ES-I3 (cell line): Measurements from ENCODE around the gene SKA3.
"Not testable (repeated sequence)": the region's sequence is repeated elsewhere in the genome, so short reads cannot be mapped to it uniquely, and the experiment has no call there.

Experiments used
- H3K36me3 ChIP-seq: 2 replicates; pipeline ENCODE4 v1.6.1; 2013; ENCODE audit warnings: mild to moderate bottlenecking, low read length, control low read depth, moderate library complexity; ENCODE audit not compliant: insufficient read depth
- H3K4me1 ChIP-seq: 2 replicates; pipeline ENCODE4 v1.6.1; 2013; ENCODE audit warnings: mild to moderate bottlenecking, control low read depth, low read length; ENCODE audit not compliant: insufficient read depth
- H3K9ac ChIP-seq: 2 replicates; pipeline ENCODE4 v1.6.1; 2013; ENCODE audit warnings: low read depth, mild to moderate bottlenecking, low read length, moderate library complexity
- H3K9me3 ChIP-seq: 2 replicates; pipeline ENCODE4 v1.6.1; 2013; ENCODE audit warnings: mild to moderate bottlenecking, low read length, moderate library complexity; ENCODE audit not compliant: control insufficient read depth, insufficient read depth

The SKA3 gene

DNA sequence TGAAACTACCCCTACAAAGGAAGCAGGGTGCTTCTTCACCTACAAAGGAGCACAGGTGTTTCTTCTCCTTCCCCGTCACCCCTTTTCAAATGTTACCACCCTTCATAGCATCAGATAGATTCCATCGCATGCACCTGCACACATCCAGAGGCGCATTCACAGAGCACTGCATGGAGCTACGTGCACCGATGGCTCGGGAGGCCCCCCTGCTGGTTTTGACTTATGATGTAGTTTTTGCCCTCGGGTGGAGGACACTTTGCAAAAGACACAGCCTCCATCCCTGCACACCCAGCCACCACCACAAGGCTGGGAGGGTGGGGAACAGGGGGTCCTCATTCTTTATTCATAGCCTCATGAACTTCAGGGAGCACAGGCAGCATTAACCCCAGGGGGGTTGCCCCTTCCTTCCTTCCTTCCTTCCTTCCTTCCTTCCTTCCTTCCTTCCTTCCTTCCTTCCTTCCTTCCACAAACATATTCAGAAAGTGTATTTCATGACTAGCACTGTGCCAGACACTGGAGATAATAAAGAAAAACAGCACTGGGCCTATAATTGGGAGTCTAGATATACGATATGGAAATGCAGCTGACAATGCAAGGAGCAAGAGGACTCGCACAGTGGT is 21.4 kb upstream of the SKA3 start:
- not testable (repeated sequence) for H3K9me3 ChIP-seq, H3K9ac ChIP-seq, H3K36me3 ChIP-seq, H3K4me1 ChIP-seq

- H3K36me3 ChIP-seq, H3K9me3 ChIP-seq, H3K9ac ChIP-seq, H3K4me1 ChIP-seq: not testable (repeated sequence)
Observed at GRCh38 chr13:21194756-21195155, 18.4 kb upstream of the SKA3 start.

- not testable (repeated sequence) for H3K9me3 ChIP-seq, H3K4me1 ChIP-seq, H3K36me3 ChIP-seq, H3K9ac ChIP-seq
Observed at GRCh38 chr13:21186410-21186809, 10.1 kb upstream of the SKA3 start.

DNA sequence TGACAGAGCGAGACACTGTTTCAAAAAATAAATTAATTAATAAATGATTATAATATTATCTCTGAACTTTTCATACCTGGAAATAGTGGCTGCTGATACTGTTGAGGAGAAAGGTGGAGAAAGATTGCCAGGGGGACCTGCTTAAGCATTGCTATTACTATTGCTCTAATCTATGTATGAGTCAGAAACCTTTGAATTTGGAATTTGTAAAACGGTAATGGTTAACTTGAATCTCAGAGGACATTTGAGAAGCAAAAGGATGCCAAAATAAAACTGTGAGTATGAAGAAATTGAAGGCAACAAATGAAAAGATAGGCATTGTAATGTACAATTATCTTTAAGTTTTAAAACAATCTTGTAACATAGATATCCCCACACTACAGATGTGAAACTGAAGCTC is 5.3 kb upstream of the SKA3 start:
- no peak overlapping the region for H3K9ac ChIP-seq
- H3K4me1 ChIP-seq, result no peaks in the 10 kb centered on the region
- no peaks in the 10 kb centered on the region for H3K9me3 ChIP-seq
- H3K36me3 ChIP-seq, result no peaks in the 10 kb centered on the region; the same call in 1 of the 2 replicates

DNA sequence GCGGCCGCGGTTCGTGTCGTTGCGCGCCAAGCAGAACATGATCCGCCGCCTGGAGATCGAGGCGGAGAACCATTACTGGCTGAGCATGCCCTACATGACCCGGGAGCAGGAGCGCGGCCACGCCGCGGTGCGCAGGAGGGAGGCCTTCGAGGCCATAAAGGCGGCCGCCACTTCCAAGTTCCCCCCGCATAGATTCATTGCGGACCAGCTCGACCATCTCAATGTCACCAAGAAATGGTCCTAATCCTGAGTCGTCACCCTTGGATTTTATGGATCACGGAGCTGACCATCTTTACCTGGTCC is 581 bp upstream of the SKA3 start:
- Histone ChIP-seq H3K4me1 (no peaks in the 10 kb centered on the region; the same call in 1 of the 2 replicates), H3K9ac (peak overlapping the region; percentile 79)

DNA sequence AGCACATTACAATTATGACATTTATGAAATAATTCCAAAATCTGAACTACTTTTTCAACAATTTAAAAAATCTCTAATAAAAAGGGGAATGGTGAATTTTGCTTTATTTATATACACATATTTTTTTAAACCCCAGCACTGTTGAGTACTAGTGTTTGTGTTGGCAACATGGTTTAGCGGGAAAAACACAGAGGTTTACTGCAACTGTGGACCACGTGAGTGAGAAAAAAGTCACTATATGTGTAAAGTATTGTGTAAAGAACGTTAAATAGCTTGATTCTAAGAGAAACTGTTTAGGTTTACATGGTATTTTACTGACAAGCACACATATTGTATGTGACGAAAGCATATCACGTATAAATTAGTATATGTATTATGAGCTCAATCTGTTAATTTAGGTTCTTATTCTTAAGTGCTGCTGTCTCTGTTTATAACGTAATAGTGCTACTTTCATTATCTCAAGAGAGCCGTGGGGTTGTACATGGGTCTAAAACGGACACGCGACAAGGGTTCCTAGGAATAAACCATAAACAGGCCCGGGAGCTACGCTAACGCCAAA is 617 bp downstream of the SKA3 start:
- peak overlapping the region; percentile 79 for H3K9ac ChIP-seq
- H3K4me1 ChIP-seq, result no peaks in the 10 kb centered on the region; the same call in 1 of the 2 replicates
- peaks cover 18% of the 10 kb centered on the region for H3K36me3 ChIP-seq
- H3K9me3 ChIP-seq, result no peaks in the 10 kb centered on the region

More for the DNA sequence above, 581 bp upstream of the SKA3 start:
- H3K36me3 ChIP-seq, result peaks cover 8% of the 10 kb centered on the region; the same call in 1 of the 2 replicates
- H3K9me3 ChIP-seq, result no peaks in the 10 kb centered on the region

DNA sequence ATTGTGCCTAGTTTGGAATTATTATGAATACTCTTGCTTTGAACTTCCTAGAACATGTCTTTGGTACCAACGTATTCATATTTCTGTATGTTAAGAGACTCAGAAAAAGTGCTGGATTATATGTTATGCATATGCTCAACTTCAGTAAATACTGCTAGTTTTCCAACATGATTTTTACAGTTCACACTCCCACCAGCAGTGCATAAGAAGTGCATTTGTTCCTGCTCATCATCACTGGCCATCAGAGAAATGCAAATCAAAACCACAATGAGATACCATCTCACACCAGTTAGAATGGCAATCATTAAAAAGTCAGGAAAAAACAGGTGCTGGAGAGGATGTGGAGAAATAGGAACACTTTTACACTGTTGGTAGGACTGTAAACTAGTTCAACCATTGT is 2.6 kb downstream of the SKA3 start:
- H3K9ac ChIP-seq, H3K4me1 ChIP-seq, H3K9me3 ChIP-seq: not testable (repeated sequence)
- peaks cover 31% of the 10 kb centered on the region for H3K36me3 ChIP-seq

GRCh38 chr13:21171420-21171819 is 4.9 kb downstream of the SKA3 start:
- no peaks in the 10 kb centered on the region for H3K9me3 ChIP-seq
- peaks cover 40% of the 10 kb centered on the region for H3K36me3 ChIP-seq
- no peaks in the 10 kb centered on the region; the same call in 1 of the 2 replicates for H3K4me1 ChIP-seq
- no peak overlapping the region for H3K9ac ChIP-seq

GRCh38 chr13:21165606-21166005 is 10.7 kb downstream of the SKA3 start:
- H3K4me1 ChIP-seq, H3K9ac ChIP-seq, H3K9me3 ChIP-seq: not testable (repeated sequence)
- H3K36me3 ChIP-seq, result peaks cover 33% of the 10 kb centered on the region

DNA sequence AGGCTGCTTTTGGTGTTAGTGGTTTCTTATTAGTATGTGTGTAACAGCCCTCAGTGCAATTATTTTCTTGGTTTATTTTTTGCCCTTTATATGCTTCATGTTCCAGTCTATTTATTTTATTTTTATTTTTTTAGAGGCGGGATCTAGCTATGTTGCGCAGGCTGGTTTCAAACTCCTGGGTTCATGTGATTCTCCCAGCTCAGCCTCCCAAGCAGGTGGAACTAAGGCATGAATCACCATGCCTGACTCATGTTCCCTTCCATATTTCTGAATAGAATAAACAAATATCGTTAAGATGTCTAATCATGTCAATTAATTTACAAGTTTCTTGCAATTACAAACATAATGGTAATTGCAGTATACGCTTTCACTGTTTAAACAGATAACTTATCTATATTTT is 11.7 kb downstream of the SKA3 start:
- Histone ChIP-seq H3K9ac (no peak overlapping the region), H3K36me3 (peaks cover 33% of the 10 kb centered on the region), H3K4me1 (no peaks in the 10 kb centered on the region), H3K9me3 (no peaks in the 10 kb centered on the region)

DNA sequence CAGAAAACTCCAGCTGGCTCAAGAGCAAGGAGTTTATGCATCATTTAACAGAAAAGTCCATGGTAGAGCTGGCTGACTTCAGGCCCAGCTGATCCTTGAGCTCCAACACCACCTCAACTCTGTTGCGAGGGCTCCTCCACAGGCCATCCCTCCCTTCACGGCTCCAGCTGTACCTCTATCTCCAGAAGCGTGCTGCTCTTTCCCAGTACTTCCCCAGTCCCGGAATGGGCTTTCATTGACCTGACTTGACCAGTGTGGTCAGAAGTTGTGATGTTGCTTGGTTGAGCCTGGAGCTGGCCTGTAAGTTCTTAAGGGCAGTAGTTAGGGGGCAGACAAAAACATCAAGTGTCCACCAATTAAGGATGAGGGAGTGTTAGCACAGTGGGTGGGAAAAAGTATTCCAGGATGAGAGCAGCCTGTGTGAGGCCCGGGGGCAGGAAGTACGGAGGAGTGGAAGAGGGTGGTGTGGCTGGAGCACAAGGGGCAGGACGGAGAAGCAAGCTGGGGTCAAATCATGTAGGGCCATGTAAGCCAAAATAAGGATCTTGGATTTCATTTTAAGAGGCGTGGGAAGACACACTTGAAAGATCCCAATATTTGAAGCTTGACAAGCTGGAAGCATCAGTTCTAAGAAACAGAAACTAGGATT is 24.0 kb downstream of the SKA3 start:
- Histone ChIP-seq H3K36me3 (peaks cover 11% of the 10 kb centered on the region), H3K9me3 (no peaks in the 10 kb centered on the region), H3K9ac (no peak overlapping the region), H3K4me1 (peaks cover 5% of the 10 kb centered on the region)

- no peak overlapping the region for H3K9ac ChIP-seq
- H3K9me3 ChIP-seq, result no peaks in the 10 kb centered on the region
- peaks cover 10% of the 10 kb centered on the region for H3K36me3 ChIP-seq
- peaks cover 5% of the 10 kb centered on the region for H3K4me1 ChIP-seq
Observed at GRCh38 chr13:21150013-21150412, 26.3 kb downstream of the SKA3 start.

DNA sequence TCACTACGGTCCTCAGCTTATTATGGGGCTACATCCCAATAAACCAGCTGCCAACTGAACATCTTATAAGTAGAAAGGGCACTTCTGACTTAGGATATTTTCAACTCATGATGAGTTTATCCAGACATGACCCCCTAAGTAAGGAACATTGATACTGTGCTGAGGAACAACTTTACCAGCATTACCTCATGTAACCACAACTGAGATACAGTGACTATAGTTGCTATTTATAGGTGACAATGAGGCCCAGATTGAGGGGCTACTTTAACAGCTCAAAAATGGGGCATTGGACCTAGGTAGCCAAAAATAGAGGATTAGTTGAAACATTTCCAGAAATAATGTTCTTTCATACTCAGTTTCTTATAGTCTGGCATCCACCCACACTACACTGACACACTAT is 26.8 kb downstream of the SKA3 start:
- peaks cover 5% of the 10 kb centered on the region for H3K4me1 ChIP-seq
- H3K36me3 ChIP-seq, result peaks cover 8% of the 10 kb centered on the region
- no peaks in the 10 kb centered on the region for H3K9me3 ChIP-seq
- no peak overlapping the region for H3K9ac ChIP-seq

GRCh38 chr13:21148557-21149258 is 27.6 kb downstream of the SKA3 start:
- no peak overlapping the region for H3K9ac ChIP-seq
- H3K4me1 ChIP-seq, result peaks cover 5% of the 10 kb centered on the region
- no peaks in the 10 kb centered on the region for H3K9me3 ChIP-seq
- H3K36me3 ChIP-seq, result peaks cover 4% of the 10 kb centered on the region; the same call in 1 of the 2 replicates

GRCh38 chr13:21147827-21148226 is 28.5 kb downstream of the SKA3 start:
- H3K9ac ChIP-seq, result no peak overlapping the region
- no peaks in the 10 kb centered on the region for H3K9me3 ChIP-seq
- H3K36me3 ChIP-seq, result peaks cover 4% of the 10 kb centered on the region
- peaks cover 5% of the 10 kb centered on the region for H3K4me1 ChIP-seq
